SKM-1 (cell line): ENCODE measurements around the gene TMCO2.

Experiments used
- DNase-seq: peaks from one replicate; lab custom pipeline; 2025; ENCODE audit not compliant: unreplicated experiment; lab: John Stamatoyannopoulos, UW

The TMCO2 gene

DNA sequence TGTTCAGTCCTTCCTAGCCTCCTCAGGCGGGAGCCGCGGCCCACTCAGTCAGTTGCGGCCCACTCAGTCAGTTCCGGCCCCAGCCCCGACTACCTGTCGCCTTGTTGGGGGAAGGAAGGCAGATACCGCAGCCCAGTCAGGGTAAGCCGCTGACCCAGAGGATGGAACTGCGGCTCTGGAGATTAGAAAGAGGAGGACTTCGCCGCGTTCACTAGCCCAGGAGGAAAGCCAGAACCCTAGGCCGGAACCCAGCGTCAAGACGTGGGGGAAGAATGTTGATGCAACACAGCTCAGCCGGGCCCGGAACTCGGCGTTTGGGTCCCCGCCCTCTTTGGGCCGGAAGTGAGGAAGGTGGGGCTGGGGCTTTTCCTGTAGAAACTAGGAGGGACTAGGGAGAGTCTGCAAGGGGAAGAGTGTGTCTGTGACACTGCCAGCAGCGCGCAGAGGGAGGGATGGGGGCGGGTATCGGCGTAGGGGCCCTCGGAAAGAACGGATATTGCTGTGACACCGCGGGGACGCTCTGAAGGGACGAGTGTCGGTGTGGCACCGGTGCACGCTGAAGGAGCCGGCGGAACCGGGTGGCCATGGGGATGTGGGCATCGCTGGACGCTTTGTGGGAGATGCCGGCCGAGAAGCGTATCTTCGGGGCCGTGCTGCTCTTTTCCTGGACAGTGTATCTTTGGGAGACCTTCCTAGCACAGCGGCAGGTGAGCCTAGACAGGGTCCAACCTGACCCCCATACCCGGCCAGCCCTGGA is 10.1 kb downstream of the TMCO2 start, which contains the start of gene ZMPSTE24:
TSS of gene ZMPSTE24 (plus strand) at position 549 of the 757 bp plus-strand sequence. CDS start at position 585, 36 bp downstream.
- DNase-seq = peak; percentile 96

GRCh38 chr1:40258445-40258769 is 10.7 kb downstream of the TMCO2 start:
- no peak for DNase-seq

DNA sequence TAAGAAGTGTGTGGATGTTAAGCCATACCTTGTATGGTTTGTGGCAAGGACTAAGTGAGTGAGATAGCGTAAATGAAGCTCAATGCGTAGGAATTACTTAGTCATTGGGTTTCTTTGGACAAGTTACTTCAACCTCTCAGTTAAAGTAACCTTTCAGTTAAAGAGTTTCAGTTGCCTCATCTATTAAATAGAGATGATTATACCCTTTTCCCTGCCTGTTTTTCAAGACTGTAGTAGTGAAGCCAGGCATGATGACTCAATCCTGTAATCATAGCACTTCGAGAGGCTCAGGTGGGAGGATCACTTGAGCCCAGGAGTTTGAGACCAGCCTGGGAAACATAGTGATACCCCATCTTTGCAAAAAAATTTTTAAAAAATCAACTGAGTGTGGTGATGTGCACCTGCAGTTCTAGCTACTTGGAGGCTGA is 16.6 kb downstream of the TMCO2 start:
- DNase-seq = no peak

- DNase-seq = no peak
Observed at GRCh38 chr1:40265298-40265697, 17.6 kb downstream of the TMCO2 start.

DNA sequence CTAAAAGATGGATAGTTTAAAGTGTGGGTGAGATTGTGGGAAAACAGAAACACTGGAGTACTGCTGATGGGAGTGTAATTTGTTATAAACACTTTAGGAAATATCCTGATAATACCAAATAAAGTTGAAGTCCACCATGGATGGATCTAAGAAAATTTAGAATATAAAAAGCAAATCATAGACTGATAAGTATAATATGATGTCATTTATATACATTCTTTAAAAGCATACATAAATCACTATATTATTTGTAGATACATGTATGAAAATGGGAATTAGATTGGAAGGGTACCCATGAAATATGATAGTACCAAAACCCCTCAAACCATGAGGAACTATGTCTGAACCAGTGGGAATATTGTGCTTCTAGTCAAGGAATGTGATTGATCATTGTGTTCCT is 18.2 kb downstream of the TMCO2 start:
- DNase-seq = no peak

DNA sequence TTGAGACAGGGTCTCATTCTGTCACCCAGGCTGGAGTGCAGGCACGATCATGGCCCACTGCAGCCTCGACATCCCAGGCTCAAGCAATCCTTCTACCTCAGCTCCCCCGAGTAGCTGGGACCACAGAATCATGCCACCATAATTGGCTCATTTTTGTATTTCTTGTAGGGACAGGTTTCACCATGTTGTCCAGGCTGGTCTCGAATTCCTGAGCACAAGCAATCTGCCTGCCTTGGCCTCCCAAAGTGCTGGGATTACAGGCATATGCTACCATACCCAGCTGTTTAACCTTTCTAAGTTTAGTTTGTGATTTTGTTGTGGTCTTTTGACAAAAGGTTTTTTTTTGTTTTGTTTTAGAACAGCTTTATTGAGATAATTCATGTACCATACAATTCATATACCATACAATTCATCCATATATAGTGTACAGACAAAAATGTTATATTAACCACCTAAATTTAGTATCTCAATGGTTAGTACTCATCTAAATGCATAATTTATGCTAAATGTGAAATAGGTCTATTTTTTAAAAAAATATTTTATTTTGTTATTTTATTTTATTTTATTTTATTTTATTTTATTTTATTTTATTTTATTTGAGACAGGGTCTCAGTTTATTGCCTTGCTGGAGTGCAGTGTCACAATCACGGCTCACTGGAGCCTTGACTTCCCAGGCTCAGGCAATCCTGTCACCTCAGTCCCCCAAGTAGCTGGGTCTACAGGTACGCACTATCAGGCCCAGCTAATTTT is 19.2 kb downstream of the TMCO2 start:
- DNase-seq = no peak

DNA sequence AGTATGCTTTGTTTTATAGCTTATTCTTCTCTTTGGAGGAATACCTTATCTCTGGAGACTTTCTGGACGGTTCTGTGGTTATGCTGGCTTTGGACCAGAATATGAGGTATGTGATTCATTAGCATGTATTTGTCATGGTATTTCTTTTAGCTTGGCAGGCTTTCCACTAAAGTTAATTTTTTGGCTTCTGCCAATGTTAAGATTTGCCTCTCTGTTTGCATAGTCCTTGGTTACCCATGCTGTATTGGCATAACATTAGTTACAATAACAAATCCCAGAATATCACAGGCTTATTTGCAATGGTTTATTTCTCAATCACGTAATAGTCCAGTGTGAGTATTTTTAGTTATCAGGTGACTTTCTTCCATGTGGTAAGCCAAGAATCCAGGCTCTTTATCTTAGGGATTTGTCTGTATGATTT is 20.0 kb downstream of the TMCO2 start:
- DNase-seq = no peak

DNA sequence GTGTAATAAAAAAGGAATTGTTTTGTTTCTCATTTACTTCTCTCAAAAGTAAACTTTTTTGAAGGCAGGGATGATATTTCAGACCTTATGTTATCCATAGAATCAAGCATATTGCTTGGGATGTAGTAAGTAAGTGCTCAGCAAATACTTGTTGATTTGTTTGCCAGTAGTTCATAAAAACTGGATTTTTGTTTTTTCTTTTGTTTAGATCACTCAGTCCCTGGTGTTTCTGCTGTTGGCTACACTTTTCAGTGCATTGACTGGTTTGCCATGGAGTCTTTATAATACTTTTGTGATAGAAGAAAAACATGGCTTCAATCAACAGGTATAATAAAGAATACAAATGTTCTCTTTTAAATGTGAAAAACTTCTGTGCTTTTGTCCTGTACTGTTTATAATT is 20.5 kb downstream of the TMCO2 start:
- DNase-seq = no peak

DNA sequence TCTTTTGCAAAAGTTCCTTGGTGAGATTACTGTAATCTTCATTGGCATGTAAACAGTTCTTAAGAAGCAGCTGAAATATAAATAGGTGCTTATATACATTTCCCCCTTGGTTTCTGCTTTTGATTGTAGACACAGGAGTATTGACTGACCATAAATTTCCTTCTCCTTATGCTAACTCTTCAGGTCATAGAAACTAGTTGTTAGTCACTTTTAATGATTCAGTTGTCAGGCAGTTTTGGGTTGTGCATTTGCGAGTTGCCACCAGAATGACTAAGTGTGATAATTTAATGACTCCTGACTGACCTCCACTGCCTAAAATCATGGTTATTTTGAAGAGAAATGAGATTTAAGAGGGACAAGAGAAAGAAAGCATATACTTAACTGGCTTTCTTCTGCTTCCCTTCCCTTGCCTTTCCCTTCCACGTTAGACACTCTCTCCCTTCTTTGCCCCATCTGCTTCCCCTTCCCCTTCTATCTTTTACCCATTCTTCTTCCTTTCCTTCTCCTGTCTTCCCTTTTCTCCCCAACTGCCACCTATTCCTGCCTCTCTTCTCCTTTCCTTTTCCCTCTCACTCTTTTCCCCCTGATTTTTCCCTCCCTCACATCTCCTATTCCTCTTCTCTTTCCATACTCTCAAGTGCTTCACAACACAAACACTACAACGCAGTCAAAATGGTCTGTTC is 22.6 kb downstream of the TMCO2 start:
- DNase-seq = no peak

GRCh38 chr1:40272653-40273213 is 25.0 kb downstream of the TMCO2 start:
- DNase-seq = no peak

- DNase-seq = no peak
Observed at GRCh38 chr1:40273547-40274166, 25.9 kb downstream of the TMCO2 start.

DNA sequence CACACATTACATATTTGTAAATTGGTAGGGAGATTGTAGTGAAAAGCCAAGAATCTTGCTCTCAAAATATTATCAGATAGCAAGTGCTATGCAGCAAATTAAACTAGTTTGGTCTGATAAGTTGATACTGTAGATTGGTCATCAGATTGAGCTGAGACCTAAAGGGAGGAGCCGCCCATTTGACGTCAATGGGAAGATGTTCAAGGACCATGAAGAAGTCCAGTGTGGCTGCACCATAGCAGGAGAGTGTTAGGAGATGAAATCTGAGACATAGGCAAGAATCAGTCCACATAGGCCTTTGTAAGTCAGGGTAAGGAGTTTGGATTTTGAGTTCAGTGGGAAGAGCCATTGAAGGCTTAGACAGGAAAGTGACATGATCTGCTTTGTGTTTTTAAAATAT is 26.6 kb downstream of the TMCO2 start:
- DNase-seq = no peak

- no peak for DNase-seq
Observed at GRCh38 chr1:40276122-40276521, 28.4 kb downstream of the TMCO2 start.

GRCh38 chr1:40281853-40282252 is 34.1 kb downstream of the TMCO2 start:
- DNase-seq = no peak

- DNase-seq = no peak
Observed at GRCh38 chr1:40291293-40291692, 43.6 kb downstream of the TMCO2 start.

DNA sequence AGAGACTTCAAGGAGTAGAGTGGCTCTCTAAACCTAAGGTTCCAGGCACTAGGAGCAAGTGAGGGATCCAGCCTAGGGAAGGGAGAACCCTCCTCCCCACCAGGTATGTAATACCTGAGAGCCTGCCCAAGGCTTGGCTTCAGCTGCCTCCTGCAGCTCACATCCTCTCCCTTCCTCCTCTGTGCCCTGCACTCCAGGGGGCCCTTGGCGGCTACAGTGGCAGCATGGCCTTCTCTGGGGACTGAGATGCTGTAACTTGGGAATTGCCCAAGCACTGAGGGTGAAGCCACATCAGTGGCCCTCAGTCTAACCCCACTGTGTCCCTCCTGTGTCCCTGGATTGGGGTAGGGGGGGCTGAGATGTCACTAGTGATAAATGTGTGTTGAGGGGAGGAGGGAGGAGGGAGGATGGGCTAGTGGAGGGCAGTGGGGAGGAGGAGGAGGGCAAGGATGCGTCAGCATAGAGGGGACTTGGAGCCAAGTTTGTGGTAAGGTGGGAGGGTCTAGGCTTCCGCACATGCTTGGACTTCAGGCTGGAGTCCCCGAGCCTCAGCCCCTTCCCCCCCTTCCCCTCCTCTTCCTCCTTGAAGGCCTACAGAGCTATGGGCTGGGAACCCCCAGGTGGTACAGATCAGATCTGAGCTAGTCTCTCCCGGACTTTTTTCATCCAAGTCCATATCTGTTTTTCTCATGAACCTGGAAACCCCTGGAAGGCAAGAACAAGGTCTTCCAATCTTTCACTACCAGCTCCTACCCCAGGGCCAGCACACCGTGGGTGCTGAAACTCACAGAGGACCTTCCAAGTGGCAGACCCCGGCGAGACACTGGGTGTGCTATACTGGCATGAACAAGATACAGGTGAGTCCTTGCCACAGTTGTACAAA is 51.9 kb downstream of the TMCO2 start:
- DNase-seq = no peak

DNA sequence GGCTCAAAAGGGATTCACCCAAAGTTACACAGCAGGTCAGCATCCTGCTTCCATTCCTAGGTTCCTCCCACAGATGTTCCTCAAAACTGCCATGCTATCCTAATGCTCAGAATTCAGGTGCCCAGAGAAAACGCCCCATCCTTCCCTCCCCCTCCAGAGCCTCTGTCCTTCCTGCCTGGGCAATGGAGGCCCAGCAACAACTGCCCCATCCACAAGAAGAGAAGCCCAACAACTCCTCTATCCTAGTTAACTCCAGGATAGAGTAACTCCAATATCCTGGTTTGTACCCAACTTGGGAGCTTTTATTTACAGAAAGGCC is 52.5 kb downstream of the TMCO2 start:
- no peak for DNase-seq

GRCh38 chr1:40300651-40301050 is 52.9 kb downstream of the TMCO2 start:
- DNase-seq = no peak

DNA sequence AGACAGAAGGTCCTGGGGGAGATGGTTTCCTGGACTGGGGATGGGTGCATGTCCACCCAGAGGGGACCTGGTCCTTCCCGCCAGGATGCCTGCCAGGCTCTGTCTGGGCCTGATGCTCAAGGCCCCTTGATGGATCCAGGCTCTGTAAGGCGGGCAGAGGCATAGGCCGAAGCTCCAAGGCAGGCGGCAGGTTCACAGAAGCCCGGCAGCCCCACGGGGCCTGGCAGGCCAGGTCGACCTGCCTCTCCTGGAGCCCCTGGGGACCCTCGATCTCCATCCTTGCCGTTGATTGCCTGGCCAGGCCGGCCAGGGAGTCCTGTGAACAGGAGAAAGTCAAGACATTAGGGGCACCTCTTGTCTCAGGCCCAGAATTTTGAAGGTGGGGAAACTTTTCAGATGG is 53.3 kb downstream of the TMCO2 start:
- DNase-seq = no peak
